ENCODE measurements around the gene NNAT.
"Not testable (repeated sequence)": the region's sequence is repeated elsewhere in the genome, so short reads cannot be mapped to it uniquely, and the experiment has no call there.

DNA sequence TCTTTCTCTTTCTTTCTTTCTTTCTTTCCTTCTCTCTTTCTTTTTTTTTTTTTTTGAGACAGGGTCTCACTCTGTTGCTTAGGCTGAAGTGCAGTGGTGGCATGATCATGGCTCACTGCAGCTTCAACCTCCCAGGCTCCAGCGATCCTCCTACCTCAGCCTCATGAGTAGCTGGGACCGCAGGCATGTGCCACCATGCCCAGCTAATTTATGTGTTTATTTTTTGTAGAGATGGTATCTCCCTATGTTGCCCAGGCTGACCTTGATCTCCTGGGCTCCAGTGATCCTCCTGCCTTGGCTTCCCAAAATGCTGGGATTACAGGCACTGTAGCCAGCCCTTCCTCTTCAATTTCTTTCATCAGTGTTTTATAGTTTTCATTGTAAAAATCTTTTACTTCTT, 30.6 kb downstream of the NNAT start:
- TF ChIP-seq, protein P1, sequence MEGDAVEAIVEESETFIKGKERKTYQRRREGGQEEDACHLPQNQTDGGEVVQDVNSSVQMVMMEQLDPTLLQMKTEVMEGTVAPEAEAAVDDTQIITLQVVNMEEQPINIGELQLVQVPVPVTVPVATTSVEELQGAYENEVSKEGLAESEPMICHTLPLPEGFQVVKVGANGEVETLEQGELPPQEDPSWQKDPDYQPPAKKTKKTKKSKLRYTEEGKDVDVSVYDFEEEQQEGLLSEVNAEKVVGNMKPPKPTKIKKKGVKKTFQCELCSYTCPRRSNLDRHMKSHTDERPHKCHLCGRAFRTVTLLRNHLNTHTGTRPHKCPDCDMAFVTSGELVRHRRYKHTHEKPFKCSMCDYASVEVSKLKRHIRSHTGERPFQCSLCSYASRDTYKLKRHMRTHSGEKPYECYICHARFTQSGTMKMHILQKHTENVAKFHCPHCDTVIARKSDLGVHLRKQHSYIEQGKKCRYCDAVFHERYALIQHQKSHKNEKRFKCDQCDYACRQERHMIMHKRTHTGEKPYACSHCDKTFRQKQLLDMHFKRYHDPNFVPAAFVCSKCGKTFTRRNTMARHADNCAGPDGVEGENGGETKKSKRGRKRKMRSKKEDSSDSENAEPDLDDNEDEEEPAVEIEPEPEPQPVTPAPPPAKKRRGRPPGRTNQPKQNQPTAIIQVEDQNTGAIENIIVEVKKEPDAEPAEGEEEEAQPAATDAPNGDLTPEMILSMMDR (IDR thresholded peaks at IDR 0.05), result not testable (repeated sequence)
- TF ChIP-seq EZH2 (IDR thresholded peaks at IDR 0.05; ENCODE audit: borderline replicate concordance, insufficient read depth, low read depth, low read length, poor library complexity, severe bottlenecking), result not testable (repeated sequence)

Data from B cell (primary cell).